GM21360 (cell line): ENCODE data around the gene SLC25A25.
"Not testable (repeated sequence)": the region's sequence is repeated elsewhere in the genome, so short reads cannot be mapped to it uniquely, and the experiment has no call there.

ENCODE experiments used
- ATAC-seq: cut with Tn5 transposase; IDR thresholded peaks from one replicate; pipeline ENCODE4 v1.9.1; 2021; ENCODE audit warnings: mild to moderate bottlenecking, moderate library complexity; ENCODE audit not compliant: unreplicated experiment

Gene SLC25A25

DNA sequence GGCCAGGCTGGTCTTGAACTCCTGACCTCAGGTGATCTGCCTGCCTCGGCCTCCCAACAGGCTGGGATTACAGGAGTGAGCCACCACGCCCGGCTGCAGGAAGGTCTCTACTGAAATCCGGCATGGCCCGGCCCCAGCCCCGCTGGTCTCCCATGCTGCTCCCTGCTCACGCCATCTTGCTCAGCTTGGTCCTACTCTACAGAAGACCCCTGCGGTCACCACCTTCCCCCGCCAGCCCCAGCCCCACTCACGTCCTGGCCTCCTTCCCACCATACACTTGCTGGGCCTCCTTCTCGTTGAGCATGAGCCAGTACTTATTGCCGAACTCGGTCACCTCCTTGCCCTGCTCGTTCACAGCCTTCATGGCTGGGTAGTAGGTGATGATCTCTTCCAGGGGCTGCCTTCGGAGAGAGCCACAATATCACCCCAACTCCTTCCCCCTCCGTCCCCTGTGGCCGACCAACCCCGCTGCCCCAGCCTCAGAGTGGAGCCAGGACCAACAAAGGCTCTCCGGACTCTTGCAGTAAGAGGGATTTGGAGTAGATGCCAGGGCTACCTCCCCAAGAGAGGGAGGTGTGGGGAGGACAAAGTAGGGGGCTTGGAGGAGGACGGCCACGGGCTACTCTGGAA is 55.5 kb downstream of the SLC25A25 start:
- ATAC-seq, result no peak

DNA sequence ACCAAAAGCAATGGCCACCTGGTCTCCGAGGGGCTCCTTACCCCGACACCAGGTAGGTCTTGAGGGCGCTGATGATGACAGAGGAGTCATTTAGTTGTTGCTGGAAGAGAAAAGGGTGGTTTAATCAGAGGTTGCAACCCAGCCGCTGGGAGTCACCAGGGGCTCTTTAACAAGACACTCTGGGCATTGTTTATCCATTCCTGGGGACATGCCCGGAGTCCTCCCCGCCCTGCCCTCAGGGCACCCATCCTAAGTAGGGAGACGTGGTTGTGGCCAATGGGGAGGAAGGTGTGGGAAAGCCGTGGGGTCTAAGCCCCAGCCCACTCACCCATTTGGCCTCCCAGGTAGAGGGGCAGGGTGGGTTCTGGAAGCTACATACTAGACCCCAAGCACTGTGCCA is 56.4 kb downstream of the SLC25A25 start:
- ATAC-seq, result no peak

DNA sequence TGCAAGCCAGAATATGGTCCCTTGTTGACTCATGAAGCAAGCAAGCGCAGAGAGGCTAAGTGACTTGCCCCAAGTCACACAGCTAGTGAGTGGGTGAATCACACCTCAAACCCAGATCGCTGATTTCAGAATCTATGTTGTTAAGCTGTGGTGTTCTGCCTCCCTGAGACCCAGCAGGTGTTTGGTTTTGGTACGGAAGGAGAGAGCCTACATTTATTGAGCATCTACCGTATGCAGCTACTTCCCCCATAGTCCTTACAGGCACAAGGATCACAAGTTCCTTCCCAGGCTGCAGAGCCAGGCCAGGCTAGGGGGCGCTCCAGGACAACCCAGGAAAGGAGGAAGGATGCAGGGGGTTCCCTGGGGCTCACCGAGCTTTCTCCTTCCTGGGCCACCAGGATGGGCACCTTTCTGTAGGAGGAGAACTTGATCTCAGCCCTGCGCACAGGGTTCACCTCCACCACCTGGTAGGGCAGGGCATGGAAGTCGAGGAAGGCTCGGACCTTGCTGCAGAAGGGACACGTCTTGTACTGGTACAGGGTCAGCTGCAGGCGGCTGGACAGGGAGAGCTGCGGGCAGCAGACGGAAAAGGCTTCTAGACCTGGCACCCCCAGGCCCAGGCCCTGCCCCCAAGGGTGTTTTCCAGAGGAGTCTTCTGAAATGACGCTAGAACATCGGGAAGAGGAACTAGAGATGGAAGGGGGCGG is 57.0 kb downstream of the SLC25A25 start:
- ATAC-seq, result no peak

DNA sequence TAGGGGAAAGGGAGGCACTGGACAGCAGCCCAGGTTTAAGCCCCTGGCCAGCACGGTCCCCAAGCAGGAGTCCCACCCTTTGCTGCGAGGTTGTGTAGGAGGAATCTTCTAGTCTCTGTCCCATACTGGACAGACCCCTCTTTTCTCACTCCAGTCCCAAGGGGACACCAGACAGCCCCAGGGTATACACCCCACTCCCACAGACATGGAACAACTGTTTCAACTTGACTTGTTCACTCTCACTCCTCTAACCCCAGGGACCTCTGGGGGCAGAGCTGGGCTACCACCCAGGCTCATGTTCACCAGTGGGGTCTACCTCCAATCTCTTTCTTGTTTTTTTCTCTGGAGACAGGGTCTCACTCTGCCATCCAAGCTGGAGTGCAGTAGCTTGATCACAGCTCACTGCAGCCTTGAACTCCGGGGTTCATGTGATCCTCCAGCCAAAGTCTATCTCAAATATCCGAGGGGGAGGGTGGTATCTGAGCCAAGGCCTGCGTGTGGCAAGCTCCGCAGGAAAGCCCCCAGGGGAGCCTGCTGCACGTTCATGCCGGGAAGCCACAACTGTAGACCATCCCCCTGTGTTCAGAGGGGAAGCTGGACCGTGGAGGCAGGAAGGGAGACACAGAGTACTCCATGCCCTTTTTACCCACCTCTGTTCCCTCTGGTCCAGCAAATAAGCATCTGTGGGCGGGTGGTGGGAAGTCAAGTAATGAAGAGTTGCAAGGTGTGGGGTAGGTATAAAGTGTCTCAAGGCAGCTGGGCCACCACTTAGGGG is 57.7 kb downstream of the SLC25A25 start:
- ATAC-seq, result no peak

DNA sequence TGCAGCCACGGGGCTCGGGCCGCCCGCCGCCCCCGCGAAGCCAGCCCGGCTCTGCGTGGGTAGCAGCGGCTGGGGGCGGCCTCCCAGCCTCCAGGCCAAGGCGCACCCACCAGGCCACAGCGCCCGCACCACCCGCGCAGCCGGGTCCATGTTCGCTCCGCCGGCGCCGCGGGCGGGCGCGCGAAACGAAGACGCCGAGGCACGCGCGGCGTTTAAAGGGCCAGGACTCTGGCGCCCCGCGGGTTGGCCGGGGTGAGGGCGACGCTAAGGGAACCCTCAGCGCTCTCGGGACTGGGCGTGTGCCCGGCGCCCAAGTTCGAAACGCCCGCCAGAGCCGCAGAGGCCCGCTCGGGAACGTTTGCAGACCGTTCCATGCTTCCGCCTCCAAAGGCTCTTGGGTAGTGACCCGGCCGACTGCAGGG is 59.5 kb downstream of the SLC25A25 start, which contains the start of gene PTGES2:
Gene PTGES2 (minus strand): TSS at position 162 of the 422 bp plus-strand sequence. CDS start 12 bp downstream, at position 150.
- ATAC-seq, result peak; percentile 46

DNA sequence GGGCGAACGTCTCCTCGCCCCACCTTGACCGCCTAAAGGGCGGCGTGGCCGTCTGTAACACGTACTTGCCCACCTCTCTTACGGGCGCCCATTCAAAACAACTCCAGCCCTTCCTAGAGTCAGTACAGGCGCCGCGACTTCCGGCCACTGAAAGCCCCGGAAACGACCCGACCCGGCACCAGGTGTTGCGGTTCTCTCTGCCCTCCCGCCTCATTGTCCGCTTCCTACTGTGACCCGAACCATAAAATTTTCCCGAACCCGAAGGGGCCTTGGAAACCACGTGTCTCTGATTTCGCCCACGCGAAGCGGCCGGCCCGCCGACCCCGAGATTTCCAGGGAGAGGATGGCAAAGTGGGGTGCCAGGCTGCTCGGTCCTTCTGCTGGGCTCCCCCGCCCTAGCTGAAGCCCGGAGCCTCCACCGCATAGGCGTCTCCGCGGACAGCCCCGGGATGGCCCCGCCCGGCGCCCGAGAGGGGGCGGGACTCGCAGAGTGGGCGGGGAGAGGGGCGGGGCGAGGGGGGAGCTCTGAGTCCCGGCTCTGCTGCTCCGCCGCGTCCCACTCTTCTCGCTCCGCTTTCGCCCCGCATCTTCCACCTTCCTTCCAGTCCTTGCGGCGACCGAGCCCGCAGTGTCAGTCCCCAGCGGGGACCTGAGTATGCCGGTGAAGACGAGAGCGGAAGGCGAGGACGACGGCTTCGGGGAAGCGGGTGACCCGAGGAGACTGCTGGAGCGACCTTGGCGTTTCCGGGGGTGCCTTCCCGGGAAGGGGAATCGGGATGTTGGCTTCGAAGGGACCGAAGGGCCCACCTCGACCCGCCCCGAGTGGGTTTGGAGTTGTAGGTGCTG is 60.2 kb downstream of the SLC25A25 start:
- peak; percentile 45 for ATAC-seq

DNA sequence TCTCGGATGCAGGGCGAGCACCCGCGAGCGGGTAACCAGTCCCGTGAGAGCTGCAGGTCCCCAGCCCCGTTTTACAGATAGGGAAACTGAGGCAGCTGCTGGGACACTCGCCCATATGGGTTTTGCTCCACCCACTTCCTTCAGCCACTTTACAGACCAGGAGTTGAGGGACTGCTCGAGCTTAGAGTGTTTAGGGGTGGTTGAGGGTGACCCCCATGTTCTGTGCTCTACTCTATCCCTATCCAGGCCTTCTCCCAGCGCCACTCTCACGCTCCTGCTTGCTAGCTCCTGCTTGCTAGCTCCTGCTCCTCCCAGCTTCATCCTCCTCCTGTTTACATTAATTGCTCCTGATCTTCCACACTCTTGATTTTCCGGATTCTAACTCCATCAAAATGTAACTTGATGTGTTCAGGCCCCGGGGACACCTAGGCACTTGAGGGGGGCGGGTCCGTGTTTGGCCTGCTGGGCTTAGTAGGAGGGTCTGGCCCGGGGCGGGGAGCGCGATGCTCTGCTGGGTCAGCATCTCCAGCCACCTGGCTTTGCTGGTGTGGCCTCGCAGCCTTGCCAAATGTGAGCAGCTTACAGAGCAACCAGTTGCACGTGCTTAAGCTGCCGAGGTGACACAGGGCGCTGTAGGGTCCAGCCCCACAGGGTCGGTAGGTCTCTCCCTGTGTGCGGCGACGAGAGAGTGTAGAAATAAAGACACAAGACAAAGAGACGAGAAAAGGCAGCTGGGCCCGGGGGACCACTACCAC is 61.0 kb downstream of the SLC25A25 start:
- ATAC-seq, result no peak

DNA sequence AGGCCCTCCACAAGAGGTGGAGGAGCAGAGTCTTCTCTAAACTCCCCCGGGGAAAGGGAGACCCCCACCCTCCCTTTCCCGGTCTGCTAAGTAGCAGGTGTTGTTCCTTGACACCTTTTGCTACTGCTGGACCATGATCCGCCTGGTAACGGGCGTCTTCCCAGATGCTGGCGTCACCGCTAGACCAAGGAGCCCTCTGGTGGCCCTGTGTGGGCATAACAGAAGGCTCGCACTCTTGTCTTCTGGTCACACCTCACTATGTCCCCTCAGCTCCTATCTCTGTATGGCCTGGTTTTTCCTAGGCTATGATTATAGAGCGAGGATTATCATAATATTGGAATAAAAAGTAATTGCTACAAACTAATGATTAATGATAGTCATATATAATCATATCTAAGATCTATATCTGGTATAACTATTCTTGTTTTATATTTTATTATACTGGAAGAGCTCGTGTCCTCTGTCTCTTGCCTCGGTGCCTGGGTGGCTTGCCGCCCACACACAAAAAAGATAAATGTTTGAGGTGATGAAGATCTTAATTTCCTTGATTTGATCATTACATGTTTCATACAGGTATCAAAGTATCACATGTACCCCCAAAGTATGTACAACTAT is 62.1 kb downstream of the SLC25A25 start:
- ATAC-seq, result not testable (repeated sequence)

DNA sequence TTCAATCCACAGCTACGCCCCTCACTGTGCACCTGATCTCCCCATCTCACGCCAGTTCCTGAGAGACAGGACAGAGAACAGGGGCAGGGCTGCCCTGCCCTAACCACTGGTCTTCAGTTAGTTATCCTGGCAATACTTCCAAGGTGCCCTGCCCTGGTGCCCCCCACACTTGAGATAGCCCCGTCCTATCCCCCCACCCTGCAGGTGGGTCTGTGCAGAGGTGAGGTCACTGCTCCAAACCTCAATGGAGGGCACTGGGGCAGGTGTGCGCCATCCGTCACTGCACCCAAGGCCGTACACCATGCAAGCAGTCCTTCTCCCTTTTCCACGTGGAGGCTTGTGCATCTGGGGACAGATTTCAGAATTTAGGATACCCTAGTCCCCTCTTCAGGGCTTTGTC is 62.6 kb downstream of the SLC25A25 start:
- not testable (repeated sequence) for ATAC-seq

DNA sequence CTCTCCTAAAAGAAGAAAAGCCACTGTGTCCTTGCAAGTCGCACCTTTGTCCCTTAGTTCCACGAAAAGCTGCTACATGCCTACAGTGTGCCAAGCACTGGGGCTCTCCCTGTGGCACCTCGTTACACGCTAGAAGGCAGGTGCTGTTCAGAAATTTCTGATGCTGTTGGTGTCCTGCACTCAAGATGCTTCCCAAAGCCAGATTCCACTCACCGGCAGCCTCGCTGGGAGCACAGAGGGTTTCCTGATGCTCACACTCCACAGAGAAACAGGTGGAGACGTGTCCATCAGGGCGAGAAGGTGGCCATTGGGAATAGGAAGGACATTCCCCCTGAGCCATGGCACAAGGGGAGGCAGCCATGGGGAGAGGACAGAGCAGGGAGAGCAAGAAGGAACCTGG is 63.3 kb downstream of the SLC25A25 start:
- not testable (repeated sequence) for ATAC-seq

DNA sequence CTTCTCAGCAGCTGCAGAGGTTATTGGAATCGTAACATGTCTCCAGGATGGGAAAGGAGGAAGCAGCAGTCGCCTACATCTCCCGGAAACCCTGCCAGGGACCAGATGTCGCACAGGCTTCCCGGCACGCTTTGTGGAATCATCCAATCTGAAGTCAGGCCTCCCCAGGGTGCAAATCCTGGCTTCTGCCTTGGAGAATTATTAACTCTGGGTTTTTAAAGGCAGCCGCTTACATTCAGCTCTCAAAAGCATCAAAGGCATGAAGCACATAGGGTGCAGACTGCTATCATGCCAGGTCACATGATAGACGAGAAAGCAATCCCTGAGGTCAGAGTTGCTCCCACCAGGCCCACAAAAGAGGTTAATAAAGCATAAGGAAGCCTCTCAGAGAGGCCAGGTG is 64.1 kb downstream of the SLC25A25 start:
- ATAC-seq, result not testable (repeated sequence)

DNA sequence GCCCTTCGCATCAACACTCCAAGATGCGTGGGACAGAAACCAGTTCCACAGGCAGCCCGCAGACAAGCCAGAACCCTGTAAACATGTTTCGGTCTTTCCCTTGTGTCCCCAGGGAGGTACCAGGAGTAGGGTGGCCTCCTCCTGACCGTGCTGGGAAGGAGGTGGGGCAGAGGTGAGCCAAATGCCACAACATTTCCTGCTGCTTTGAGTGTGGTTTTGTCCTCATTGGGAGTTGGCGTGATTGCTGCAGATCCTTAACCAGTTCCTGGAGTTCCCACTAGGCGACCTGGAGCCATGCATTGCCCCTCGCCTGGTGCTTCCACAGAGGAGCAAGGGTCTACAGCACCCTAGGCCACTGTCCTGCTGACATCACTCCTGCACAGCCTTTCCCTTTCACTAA is 67.5 kb downstream of the SLC25A25 start:
- not testable (repeated sequence) for ATAC-seq

DNA sequence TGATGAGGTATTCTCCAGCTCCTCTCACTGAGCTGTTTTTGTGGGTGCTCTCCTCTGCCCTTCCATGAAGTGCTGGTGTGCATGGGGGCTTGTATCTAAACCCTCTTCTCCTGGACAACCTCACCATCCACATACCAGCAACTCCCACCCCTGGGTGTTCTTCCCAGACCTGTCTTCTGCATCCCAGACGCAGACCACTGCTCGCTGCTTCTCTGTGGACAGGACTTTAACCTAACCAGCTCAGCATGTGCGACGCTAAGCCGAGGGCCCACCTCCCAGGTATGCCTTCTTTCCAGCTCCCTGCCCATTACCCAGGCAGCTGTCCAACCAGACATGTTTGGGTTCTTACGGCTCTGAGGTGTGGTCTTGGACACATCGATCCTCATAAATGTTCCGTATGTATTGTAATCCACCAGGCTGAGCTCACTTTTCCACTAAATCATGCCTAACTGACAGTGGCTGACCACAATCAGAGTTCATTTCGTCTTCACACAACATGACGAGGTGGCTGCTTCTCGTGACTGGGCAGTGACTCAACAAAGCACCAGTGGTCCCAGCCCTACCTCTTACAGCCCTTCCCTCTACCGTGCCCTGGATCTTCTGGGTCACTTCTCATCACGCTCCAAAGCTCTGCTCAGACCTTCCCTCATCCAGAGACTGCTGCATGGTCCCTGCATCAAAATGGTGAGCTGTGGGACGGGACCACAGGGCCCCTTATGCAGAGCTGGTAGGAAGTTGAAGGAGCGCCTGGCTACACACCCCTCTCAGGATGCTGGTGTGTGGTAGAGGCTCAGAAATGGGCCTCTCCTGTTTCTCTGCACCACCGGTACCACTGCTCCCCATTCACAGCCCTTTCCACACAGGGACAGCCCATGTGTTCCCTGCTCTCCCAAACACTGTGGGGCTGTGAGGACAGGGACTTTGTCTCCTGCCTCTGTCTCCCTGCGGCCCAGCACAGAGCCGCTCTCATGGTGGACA is 69.1 kb downstream of the SLC25A25 start:
- ATAC-seq, result no peak

DNA sequence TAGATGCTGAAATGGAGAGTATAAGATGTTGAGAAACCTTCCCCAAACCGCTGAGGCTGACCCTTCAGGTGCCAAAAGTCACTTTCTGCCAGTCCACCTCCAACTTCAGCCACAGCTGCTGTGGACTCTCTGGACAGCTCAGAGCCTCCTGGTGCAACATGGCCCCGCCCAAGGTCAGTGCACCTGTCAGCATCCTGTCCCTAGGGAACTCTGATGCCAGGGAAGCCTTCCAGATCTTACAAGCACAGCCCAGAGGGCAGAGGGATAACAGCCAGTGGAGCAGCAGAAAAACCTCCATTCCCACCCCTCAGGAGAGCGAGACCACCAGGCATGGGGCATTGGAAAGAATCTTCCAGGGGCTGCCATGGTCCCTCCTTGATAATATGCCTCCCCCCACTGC is 70.0 kb downstream of the SLC25A25 start:
- no peak for ATAC-seq

DNA sequence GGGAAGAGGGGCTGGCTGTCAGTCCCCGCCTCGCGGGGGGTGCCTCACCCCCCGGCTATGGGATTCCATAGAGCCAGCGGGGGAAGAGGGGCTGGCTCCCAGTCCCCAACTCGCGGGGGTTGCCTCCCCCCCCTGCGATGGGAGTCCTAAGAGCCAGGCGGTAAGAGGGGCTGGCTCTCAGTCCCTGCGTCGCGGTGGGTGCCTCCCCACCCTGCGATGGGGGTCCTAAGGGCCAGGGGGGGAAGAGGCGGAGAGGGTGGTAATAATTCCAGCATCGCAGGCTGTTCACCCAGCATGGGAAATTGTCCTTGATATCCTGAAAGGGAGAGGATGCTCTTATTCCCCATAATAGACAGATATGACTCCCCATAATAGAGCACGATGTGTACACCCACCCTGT is 71.6 kb downstream of the SLC25A25 start:
- no peak for ATAC-seq

DNA sequence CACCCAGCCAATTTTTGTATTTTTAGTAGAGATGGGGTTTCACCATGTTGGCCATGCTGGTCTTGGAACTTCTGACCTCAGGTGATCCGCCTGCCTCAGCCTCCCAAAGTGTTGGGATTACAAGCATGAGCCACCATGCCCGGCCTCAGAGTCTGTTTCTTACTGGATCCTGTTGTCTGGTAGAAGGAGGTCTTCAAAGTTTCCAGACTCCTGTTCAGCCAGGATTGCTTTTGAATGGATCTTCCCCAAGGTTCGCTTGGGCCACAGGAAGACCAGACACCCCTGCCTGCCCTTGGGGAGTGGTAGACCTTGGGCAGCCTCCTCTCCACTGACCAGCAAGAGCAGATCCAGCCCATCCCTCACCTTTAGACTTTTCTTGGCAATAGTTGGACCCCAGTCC is 73.6 kb downstream of the SLC25A25 start:
- ATAC-seq, result no peak

DNA sequence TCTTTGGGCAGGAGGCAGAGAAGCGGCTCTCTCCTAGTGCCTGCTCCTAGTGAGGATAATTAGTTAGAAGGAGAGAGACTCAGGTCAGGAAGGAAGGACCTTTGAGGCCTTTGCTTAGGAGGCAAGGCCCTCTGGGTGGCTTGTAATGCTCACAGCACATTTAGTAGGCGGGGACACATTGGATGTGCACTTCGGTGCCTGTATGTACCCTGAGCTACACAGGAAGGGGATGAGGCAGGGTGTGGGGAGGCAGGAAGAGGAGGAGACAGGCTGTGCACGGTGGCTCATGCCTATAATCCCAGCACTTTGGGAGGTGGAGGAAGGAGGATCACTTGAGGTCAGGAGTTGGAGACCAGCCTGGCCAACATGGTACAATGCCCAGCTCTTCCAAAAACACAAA is 74.0 kb downstream of the SLC25A25 start:
- no peak for ATAC-seq

DNA sequence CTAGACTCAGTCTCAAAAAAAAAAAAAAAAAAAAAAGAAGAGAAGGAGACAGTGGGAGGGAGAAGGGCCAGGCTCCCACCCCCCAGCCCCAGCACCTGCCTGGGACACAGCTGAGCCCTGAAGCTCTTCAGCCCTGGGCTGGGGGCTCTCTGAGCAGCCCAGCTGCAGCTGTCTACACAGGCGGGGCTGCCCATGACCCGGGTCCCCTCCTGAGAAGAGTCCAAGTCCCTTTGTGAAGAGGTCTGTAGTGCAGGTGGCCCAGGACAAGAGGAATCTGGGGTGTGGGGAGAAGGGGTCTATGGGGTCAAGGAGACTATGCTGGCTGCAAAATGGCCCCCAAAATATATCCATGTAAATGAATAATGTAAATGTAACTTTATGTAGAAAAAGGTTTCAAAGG is 74.6 kb downstream of the SLC25A25 start:
- ATAC-seq, result no peak
